ENCODE measurements around the gene PDHX. TPM values are rescaled to one million over a fixed set of nuclear protein-coding genes. Genes with fewer than 3 reads are reported as not detected.

PDHX gene
- total RNA-seq, 1 experiment from 2014 or later = 63.0 TPM

Small RNA genes lying within 50 kb of the gene (microRNA-seq; reads per million reads assigned to microRNA genes)
- gene MIR1343 (ENCODE audit: unreplicated experiment) = 23.2 reads per million, percentile 40 among the genes with 10 or more reads in this experiment

Other genes with a start within 250 kb of the PDHX start
- gene APIP, start 239 bp upstream of the PDHX start, total RNA-seq (2021; ENCODE audit: unreplicated experiment) = 42.6 TPM
- 1,819 TPM for gene CD44, start 222.6 kb downstream of the PDHX start, total RNA-seq (2021; ENCODE audit: unreplicated experiment)

All from Panc1 (cell line).